Raji (cell line): ENCODE results near the gene NR2F2.

ENCODE experiments used
- POLR2A ChIP-seq: IDR thresholded peaks from 2 replicates; pipeline ENCODE4 v1.6.1; 2011; ENCODE audit warnings: low read depth, low read length, control low read depth; ENCODE audit not compliant: insufficient read depth

The NR2F2 gene

DNA sequence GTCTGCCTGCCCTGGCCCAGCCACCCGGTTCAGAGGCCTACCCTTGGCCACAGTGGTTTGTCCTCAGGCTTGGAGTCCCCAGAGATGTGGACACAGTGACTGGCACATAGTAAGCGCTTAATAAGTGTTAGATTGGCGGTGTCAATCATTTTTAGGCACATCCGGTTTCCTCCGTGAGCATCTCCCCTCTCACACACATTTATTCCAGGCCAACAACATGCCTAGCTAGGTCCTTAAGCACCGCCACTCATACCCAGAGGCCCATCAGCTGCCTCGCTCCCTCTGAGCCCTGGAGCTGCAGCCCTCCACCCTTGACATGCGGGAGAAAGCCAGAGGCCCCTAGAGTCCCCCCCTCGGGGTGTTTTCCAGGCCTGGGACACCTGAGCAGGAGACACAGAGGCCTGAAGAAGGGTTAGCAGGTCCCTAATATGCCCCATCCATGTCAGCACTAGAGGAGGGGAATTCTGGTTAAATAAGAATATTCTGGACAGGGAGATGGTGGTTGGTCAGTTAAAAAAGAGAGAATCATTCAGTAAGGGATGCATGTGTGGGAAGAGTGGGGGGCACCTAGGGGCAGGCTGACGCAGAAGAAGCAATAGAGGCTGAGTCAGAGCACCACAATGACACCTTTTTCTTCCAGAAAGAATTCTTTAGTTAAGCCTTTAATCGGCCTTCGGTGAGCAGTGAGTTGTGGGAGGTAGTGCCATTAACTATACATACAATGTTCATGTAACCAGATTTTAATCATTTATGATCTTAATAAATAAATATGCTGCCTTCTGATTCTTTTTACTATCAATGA, 22.3 kb downstream of the NR2F2 start:
- no peak for TF ChIP-seq POLR2A

DNA sequence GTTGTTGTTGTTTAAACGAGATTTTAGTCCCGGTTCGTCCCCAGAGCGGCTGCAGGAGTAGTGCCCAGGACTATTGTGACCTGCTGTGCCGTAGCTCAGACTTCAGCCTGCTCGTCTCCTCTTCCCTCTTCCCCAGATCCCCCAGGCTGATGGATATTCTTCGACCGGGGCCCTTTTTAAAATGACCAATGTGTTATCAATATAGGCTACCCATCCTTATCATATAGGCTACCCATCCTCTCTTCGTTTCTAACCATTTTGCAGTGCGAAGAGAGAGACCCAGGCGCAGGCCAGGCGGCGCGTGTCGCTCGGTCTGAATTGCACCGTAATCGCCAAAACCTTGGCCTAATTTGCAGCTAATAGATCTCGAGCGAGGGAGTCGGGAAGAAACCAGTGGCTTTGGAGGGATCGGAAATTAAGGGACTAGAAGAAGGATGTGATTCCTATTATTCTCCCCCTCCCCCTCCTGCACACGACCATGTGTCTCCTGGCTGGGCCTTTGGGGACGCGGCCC, 23.0 kb downstream of the NR2F2 start:
- TF ChIP-seq POLR2A: no peak

GRCh38 chr15:96353930-96354730, 23.6 kb downstream of the NR2F2 start:
- TF ChIP-seq POLR2A: no peak

GRCh38 chr15:96354731-96355567, 24.4 kb downstream of the NR2F2 start:
- no peak for TF ChIP-seq POLR2A

DNA sequence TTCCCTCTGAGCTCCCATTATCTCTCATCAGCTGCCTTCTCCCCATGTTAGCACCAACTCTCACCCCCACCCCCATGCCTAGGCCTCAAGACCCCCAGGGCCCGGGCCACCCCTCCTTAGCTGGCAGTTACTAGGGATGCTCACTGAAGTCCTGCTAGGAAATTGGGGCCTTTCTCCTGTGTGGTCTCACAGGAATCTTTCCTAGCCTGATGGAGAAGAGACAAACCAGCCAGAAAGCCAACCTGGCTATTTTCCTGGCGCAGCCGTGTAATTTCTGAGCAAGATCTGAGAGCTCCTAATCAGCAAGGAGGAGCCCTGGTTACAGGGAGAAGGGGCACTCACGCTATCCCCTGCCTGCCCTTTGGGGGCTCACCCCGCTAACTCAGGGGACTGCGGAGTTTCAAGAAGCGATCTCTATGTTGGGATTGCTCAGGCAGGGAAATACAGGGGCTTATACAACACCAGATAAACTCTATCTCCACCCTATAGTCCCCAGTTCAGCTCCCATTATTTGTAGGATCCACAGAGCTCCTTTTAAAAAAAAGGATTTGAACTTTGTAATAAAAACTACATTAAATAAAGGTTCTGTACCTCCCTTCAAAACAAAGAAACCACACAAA, 25.2 kb downstream of the NR2F2 start:
- TF ChIP-seq POLR2A: no peak

DNA sequence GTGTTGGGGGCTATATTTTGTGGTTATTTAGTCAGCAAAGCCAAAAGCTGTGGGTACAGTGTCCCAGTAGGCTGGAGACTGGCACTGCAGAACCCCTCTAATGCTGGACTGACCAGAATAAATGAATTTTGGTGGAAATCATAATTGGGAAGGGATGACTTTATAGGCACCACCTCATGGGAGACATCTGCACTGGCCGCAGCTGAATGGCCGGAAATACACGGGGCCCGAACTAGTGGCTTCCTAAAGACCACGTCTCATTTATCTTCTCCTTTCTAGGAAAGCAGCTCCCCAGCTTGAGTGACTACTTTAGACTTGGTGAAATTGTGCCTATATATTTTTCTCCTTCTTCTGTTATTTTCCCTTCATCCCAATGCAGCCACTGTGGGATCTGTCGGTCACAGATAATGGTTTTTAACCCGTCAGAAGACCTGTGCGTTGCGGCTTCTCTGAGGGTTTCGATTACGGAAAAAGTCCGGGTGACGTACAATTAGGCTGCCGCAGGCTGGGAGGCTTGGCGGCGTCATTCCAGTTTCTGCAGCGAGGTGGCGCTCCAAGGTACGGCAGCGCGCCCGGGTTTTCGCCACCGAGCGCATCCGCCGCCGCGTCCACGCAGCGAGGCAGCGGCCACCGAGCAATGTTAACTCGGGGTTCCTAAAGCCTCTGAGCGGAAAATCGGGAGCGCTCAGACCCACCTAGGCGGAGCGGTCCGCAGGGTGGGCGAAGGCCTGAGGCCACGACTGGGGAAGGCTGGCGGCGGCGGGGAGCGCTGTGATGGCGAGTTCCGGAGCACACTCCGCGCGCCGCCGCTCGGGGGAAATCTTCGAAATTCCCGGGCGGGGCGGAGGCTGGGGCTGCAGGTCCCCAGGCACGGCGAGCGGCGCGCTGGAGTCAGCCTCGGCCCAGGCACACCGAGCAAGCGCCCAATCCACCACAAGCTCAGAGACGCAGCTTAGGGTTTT, 26.3 kb downstream of the NR2F2 start:
- no peak for TF ChIP-seq POLR2A

- no peak for TF ChIP-seq POLR2A
These were observed 27.7 kb downstream of the NR2F2 start for GRCh38 chr15:96358001-96358801.

DNA sequence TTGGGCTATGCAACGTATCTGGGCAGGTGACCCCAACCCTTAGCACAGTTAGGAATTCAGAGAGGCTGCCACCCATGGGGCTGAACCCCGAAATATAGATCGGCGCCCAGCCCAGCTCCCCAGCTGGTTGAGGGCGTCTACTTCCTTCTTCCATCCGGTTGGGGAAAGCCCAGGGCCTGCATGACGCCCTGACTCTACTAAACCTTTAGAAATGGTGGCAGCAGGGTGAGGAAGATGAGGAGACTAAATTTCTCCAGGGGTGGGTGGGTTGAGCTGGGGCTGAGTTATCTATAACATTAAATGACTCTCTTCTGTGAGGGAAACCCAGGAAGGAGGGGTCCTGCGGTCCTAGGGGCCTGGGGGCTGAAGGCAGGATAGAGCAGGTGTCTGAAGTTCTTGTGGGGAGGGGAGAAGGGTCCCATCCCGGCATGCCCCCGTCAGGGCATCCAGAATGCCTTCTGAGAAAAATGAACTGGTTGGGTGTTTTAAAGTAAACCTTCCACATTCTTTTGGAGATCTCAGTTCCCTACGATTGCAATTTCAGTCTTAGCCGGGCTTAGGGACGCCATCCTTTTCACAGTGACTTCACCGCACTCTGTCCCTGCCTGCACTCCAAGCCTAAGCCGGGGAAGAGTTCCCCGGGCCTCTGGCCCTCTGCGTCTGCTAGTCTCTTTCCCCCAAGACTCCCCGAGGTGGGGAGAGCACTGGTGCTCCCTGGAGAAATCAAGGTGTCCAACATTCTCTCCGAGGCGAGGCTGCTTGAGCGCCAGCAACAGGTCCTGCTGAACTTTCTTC, 28.5 kb downstream of the NR2F2 start:
- no peak for TF ChIP-seq POLR2A

- no peak for TF ChIP-seq POLR2A
These were observed 29.4 kb downstream of the NR2F2 start for GRCh38 chr15:96359616-96360521.

- TF ChIP-seq POLR2A: no peak
These were observed 30.2 kb downstream of the NR2F2 start for GRCh38 chr15:96360581-96361308.
